ENCODE measurements around the gene SLC16A5. TPM values are rescaled to one million over a fixed set of nuclear protein-coding genes. Genes with fewer than 3 reads are reported as not detected.

SLC16A5 gene
- polyA plus RNA-seq, 1 donor from 2014 or later: not detected

DNA sequence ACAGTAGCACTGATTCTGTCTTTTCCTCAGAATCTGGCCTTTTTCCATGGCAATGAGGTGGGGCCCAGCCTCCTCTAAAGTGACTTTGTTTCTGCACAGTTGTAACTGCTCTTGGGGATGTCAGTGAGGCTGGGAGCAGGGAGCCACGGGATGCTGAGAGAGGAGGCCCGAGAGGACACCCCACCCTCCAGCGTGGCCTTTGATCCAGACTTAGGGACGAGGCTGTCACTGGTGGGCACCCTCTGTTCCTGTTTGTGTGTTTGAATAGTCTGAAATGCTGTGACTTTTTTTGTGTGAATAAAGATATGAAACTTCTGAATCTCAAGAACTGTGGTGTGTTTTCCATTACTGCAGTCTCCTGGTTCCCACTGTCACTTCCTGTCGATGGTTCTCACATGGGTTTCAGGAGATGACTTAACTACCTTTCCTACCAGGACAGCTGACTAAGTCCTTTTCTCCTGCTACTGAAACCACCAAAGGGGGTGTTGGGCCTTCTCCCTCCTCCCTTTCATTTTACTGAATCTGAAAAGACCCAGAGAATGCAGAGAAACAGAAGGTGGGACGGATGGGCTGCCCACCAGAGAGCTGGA lies 22.1 kb upstream of the SLC16A5 start:
- no peaks in the 10 kb centered on the region for H3F3A ChIP-seq (ENCODE audit: insufficient read depth, low read length, poor library complexity, severe bottlenecking)
- H3K9me2 ChIP-seq (ENCODE audit: insufficient read depth, low read length): no peaks in the 10 kb centered on the region
- H3K79me2 ChIP-seq (replicated peaks; ENCODE audit: insufficient read depth, low read length): no peaks in the 10 kb centered on the region
- no peak overlapping the region for H3K27ac ChIP-seq (ENCODE audit: low read length)
- no peak overlapping the region for H3K9ac ChIP-seq (ENCODE audit: low read length)
- H3K36me3 ChIP-seq (ENCODE audit: insufficient read depth, low read length): no peaks in the 10 kb centered on the region
- H3K4me2 ChIP-seq (ENCODE audit: low read length): no peak overlapping the region
- no peaks in the 10 kb centered on the region for H3K27me3 ChIP-seq (ENCODE audit: insufficient read depth, low read depth, low read length)
- H4K20me1 ChIP-seq (ENCODE audit: insufficient read depth): no peaks in the 10 kb centered on the region
- TF ChIP-seq TAF1 (IDR thresholded peaks at IDR 0.05; ENCODE audit: low read depth) (no peak), SMC3 (conservative IDR thresholded peaks at IDR 0.05; ENCODE audit: poor library complexity) (no peak), POLR2AphosphoS5 (IDR thresholded peaks at IDR 0.05) (no peak), RAD21 (conservative IDR thresholded peaks at IDR 0.05) (no peak), MXI1 (conservative IDR thresholded peaks at IDR 0.05; ENCODE audit: poor library complexity, severe bottlenecking) (no peak), EZH2 (IDR thresholded peaks at IDR 0.05; ENCODE audit: borderline replicate concordance, insufficient read depth, low read length, poor library complexity, severe bottlenecking) (no peak), EP300 (conservative IDR thresholded peaks at IDR 0.05; ENCODE audit: poor library complexity, severe bottlenecking) (no peak)
- TF ChIP-seq, protein P1, sequence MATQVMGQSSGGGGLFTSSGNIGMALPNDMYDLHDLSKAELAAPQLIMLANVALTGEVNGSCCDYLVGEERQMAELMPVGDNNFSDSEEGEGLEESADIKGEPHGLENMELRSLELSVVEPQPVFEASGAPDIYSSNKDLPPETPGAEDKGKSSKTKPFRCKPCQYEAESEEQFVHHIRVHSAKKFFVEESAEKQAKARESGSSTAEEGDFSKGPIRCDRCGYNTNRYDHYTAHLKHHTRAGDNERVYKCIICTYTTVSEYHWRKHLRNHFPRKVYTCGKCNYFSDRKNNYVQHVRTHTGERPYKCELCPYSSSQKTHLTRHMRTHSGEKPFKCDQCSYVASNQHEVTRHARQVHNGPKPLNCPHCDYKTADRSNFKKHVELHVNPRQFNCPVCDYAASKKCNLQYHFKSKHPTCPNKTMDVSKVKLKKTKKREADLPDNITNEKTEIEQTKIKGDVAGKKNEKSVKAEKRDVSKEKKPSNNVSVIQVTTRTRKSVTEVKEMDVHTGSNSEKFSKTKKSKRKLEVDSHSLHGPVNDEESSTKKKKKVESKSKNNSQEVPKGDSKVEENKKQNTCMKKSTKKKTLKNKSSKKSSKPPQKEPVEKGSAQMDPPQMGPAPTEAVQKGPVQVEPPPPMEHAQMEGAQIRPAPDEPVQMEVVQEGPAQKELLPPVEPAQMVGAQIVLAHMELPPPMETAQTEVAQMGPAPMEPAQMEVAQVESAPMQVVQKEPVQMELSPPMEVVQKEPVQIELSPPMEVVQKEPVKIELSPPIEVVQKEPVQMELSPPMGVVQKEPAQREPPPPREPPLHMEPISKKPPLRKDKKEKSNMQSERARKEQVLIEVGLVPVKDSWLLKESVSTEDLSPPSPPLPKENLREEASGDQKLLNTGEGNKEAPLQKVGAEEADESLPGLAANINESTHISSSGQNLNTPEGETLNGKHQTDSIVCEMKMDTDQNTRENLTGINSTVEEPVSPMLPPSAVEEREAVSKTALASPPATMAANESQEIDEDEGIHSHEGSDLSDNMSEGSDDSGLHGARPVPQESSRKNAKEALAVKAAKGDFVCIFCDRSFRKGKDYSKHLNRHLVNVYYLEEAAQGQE (IDR thresholded peaks at IDR 0.05; ENCODE audit: borderline replicate concordance): no peak
- TF ChIP-seq, protein P2, sequence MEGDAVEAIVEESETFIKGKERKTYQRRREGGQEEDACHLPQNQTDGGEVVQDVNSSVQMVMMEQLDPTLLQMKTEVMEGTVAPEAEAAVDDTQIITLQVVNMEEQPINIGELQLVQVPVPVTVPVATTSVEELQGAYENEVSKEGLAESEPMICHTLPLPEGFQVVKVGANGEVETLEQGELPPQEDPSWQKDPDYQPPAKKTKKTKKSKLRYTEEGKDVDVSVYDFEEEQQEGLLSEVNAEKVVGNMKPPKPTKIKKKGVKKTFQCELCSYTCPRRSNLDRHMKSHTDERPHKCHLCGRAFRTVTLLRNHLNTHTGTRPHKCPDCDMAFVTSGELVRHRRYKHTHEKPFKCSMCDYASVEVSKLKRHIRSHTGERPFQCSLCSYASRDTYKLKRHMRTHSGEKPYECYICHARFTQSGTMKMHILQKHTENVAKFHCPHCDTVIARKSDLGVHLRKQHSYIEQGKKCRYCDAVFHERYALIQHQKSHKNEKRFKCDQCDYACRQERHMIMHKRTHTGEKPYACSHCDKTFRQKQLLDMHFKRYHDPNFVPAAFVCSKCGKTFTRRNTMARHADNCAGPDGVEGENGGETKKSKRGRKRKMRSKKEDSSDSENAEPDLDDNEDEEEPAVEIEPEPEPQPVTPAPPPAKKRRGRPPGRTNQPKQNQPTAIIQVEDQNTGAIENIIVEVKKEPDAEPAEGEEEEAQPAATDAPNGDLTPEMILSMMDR (IDR thresholded peaks at IDR 0.05; ENCODE audit: poor library complexity, severe bottlenecking): no peak
- no peak overlapping the region for H2AFZ ChIP-seq (ENCODE audit: low read depth, low read length)
- H3K9me3 ChIP-seq (ENCODE audit: low read length): no peaks in the 10 kb centered on the region
- H3K4me3 ChIP-seq (ENCODE audit: low read length): no peak overlapping the region

DNA sequence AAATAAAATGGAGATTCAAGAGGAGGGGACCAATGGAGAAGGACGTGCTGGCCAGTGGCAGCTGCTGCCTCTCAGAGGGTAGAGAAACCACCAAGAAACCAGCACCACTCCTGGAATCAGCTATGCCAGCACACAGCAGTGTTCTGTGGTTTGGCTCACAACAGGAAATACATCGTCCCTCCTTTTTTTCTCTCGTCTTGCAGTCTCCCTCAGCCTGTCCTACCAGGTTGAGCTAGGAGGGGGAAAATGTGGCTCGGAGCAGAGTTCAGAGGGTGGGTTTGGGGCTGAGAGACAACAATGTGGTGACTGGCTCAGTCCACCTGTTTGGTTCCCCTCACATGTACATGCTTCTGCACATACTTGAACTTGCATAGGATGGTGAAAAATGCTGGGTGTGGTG lies 19.9 kb upstream of the SLC16A5 start:
- H3K27me3 ChIP-seq (ENCODE audit: insufficient read depth, low read depth, low read length): no peaks in the 10 kb centered on the region
- H3K9me3 ChIP-seq (ENCODE audit: low read length): no peaks in the 10 kb centered on the region
- no peak overlapping the region for H3K9ac ChIP-seq (ENCODE audit: low read length)
- H3K36me3 ChIP-seq (ENCODE audit: insufficient read depth, low read length): no peaks in the 10 kb centered on the region
- no peak overlapping the region for H3K4me2 ChIP-seq (ENCODE audit: low read length)
- no peak overlapping the region for H3K27ac ChIP-seq (ENCODE audit: low read length)
- H4K20me1 ChIP-seq (ENCODE audit: insufficient read depth): no peaks in the 10 kb centered on the region
- H2AFZ ChIP-seq (ENCODE audit: low read depth, low read length): no peak overlapping the region
- H3K4me3 ChIP-seq (ENCODE audit: low read length): no peak overlapping the region
- no peaks in the 10 kb centered on the region for H3F3A ChIP-seq (ENCODE audit: insufficient read depth, low read length, poor library complexity, severe bottlenecking)
- no peaks in the 10 kb centered on the region for H3K79me2 ChIP-seq (replicated peaks; ENCODE audit: insufficient read depth, low read length)
- H3K9me2 ChIP-seq (ENCODE audit: insufficient read depth, low read length): no peaks in the 10 kb centered on the region
- no peak for TF ChIP-seq RAD21 (conservative IDR thresholded peaks at IDR 0.05)
